NCI-H748 (cell line): ENCODE results near the gene PCDHGA8.
"Not testable (repeated sequence)": the region's sequence is repeated elsewhere in the genome, so short reads cannot be mapped to it uniquely, and the experiment has no call there.

Source experiments
- DNase-seq: peaks from one replicate; lab custom pipeline; 2025; ENCODE audit not compliant: unreplicated experiment; lab: John Stamatoyannopoulos, UW

The PCDHGA8 gene

DNA sequence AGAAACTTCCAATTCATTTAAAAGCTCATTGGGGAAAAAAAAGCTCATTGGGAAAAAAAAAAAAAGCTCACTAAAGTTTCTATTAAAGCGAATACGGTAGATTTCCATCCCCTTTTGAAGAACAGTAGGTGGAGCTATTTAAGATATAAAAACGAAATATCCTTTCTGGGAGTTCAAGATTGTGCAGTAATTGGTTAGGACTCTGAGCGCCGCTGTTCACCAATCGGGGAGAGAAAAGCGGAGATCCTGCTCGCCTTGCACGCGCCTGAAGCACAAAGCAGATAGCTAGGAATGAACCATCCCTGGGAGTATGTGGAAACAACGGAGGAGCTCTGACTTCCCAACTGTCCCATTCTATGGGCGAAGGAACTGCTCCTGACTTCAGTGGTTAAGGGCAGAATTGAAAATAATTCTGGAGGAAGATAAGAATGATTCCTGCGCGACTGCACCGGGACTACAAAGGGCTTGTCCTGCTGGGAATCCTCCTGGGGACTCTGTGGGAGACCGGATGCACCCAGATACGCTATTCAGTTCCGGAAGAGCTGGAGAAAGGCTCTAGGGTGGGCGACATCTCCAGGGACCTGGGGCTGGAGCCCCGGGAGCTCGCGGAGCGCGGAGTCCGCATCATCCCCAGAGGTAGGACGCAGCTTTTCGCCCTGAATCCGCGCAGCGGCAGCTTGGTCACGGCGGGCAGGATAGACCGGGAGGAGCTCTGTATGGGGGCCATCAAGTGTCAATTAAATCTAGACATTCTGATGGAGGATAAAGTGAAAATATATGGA lies 38.1 kb downstream of the PCDHGA8 start, which contains the start of gene PCDHGA12:
PCDHGA12 (plus strand) TSS at position 176 of the 782 bp plus-strand sequence; CDS start at position 429, 253 bp downstream.
- DNase-seq: no peak

- DNase-seq: no peak
Observed at GRCh38 chr5:141431286-141431685, 38.9 kb downstream of the PCDHGA8 start.

DNA sequence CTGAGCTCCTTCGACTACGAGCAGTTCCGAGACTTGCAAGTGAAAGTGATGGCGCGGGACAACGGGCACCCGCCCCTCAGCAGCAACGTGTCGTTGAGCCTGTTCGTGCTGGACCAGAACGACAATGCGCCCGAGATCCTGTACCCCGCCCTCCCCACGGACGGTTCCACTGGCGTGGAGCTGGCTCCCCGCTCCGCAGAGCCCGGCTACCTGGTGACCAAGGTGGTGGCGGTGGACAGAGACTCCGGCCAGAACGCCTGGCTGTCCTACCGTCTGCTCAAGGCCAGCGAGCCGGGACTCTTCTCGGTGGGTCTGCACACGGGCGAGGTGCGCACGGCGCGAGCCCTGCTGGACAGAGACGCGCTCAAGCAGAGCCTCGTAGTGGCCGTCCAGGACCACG lies 39.9 kb downstream of the PCDHGA8 start:
- not testable (repeated sequence) for DNase-seq

GRCh38 chr5:141432726-141433125 lies 40.3 kb downstream of the PCDHGA8 start:
- DNase-seq: not testable (repeated sequence)

- DNase-seq: no peak
Observed at GRCh38 chr5:141434006-141434405, 41.6 kb downstream of the PCDHGA8 start.

DNA sequence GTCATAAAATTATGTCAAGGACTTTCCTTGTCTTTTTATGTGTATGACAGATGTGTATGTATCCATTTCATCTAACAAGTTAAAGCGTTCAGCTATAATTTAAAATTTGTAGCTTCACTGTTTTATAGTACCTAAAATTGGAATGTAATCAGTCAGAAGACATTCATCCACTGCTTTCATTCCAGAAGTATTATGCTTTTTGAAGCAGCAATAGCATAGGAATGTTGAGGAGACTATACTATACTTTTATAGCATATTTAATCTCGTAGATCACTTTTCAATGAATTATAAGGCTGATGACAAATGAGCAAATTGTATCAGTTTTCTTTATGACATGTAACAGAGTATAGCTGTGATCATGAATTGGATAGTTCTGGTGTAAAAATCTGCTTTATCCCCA lies 44.8 kb downstream of the PCDHGA8 start:
- DNase-seq: no peak

DNA sequence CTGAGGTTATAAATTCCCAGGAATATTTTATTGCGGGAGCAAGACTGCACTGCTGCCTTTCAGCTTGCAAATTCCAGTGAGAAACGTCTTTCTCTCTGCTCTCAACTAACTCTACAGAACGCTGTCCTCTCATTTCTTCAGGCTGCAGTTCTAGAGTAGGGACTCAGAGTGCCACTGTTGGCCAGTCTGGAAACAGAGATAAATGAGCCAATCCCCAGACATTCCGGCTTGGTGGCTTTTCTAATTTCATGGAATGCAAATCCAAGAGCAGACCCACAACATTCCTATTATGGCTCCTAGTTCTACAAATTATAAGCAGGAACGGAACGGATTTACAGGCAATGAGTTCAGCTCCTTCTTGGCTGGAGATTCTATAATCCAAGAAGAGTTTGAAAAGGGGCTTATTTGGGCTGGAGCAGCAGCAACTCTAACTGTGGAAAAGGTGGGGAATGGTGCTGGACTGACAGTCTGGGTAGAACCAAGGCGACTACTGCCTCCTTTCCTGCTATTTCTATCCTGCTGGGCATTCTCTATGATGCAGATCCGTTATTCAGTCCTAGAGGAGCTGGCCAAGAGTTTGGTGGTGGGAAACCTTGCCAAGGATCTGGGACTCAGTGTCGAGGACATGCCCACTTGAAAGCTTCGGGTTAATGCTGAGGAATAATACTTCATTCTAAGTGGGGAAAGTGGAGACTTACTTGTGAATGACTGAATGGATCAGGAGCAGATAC lies 47.1 kb downstream of the PCDHGA8 start:
- no peak for DNase-seq

- DNase-seq: no peak
Observed at GRCh38 chr5:141440341-141440740, 47.9 kb downstream of the PCDHGA8 start.

- DNase-seq: no peak
Observed at GRCh38 chr5:141441571-141442170, 49.2 kb downstream of the PCDHGA8 start.
